ENCODE results near the gene DUSP2. TPM values are rescaled to one million over a fixed set of nuclear protein-coding genes. Genes with fewer than 3 reads are reported as not detected.

Gene DUSP2
- total and polyA plus RNA-seq, 10 of the 15 experiments (the other 5 are each of a cell fraction or from before 2014, with no cell fraction given), result 9.7 to 212 (median 57.2) TPM

- no peak for TF ChIP-seq BCLAF1 (IDR thresholded peaks at IDR 0.05)
- TF ChIP-seq DPF2 (IDR thresholded peaks at IDR 0.05), result no peak
- TF ChIP-seq ATF3 (IDR thresholded peaks at IDR 0.05; ENCODE audit: borderline replicate concordance, extremely low read depth, low read depth, low read length), result no peak
- TF ChIP-seq IKZF1 (conservative IDR thresholded peaks at IDR 0.05), result no peak
- TF ChIP-seq YY1 (IDR thresholded peaks at IDR 0.05; ENCODE audit: low read depth, low read length), result peak; percentile 60
- no peak for TF ChIP-seq JUND (IDR thresholded peaks at IDR 0.05; ENCODE audit: low read depth, low read length)
- no peak for TF ChIP-seq KLF5 (IDR thresholded peaks at IDR 0.05; ENCODE audit: partially characterized antibody)
- TF ChIP-seq USF1 (IDR thresholded peaks at IDR 0.05; ENCODE audit: borderline replicate concordance, extremely low read length, insufficient read depth, low read depth, low read length), result no peak
- no peak for TF ChIP-seq JUNB (IDR thresholded peaks at IDR 0.05)
- TF ChIP-seq MEF2A (IDR thresholded peaks at IDR 0.05; ENCODE audit: insufficient read depth, low read depth, low read length), result 0 out of 2 replicates have a peak, but pooled peaks have one; percentile 30
- no peak for TF ChIP-seq HCFC1 (IDR thresholded peaks at IDR 0.05; ENCODE audit: low read length)
- no peak for TF ChIP-seq NFIC (IDR thresholded peaks at IDR 0.05; ENCODE audit: low read depth, low read length)
- TF ChIP-seq BMI1 (IDR thresholded peaks at IDR 0.05; ENCODE audit: borderline replicate concordance), result peak; percentile 44
- TF ChIP-seq IKZF2 (IDR thresholded peaks at IDR 0.05), result no peak
- 0 out of 2 replicates have a peak, but pooled peaks have one; percentile 13 for TF ChIP-seq SPI1 (IDR thresholded peaks at IDR 0.05; ENCODE audit: borderline replicate concordance, insufficient read depth, low read depth, low read length)
- TF ChIP-seq PML (IDR thresholded peaks at IDR 0.05; ENCODE audit: low read length), result no peak
- TF ChIP-seq ATF2 (IDR thresholded peaks at IDR 0.05; ENCODE audit: low read length), result no peak
- TF ChIP-seq CBFB (IDR thresholded peaks at IDR 0.05; ENCODE audit: low read depth), result peak; percentile 51; the same call in 1 of the 2 replicates
- TF ChIP-seq STAT1 (conservative IDR thresholded peaks at IDR 0.05), result no peak
Measured at GRCh38 chr2:96138179-96139145, 6.8 kb downstream of the DUSP2 start, which contains the start of gene ASTL (continued).

Measured in GM12878 (cell line).